Psoas muscle (tissue), 8 donors: Measurements from ENCODE around the gene P4HA1. TPM values are rescaled to one million over a fixed set of nuclear protein-coding genes. Genes with fewer than 3 reads are reported as not detected.
"Not testable (repeated sequence)": the region's sequence is repeated elsewhere in the genome, so short reads cannot be mapped to it uniquely, and the experiment has no call there.

Source experiments
- ATAC-seq, 4 donors: fragments of 200-7000 bp; cut with Tn5 transposase; one replicate each; pipeline ENCODE4 v1.9.1; 2020; ENCODE audit warnings: moderate library complexity in 3 of 4, mild to moderate bottlenecking in 2 of 4
- DNase-seq, 2 donors: peaks; one replicate each; pipeline ENCODE4 v3.0.0-alpha.2; 2020
- H3K27ac ChIP-seq: fragments of 200-600 bp; one replicate; pipeline ENCODE4 v1.8.0; 2022
- H3K27me3 ChIP-seq, 3 donors: fragments of 200-600 bp in 1 of 3; one replicate each; pipeline versions ENCODE4 v1.6.1 to v1.8.0; 2013 to 2022; ENCODE audit warnings: low read length in 2 of 3, mild to moderate bottlenecking in 2 of 3, moderate library complexity in 1 of 3; ENCODE audit not compliant: insufficient read depth in 3 of 3
- H3K36me3 ChIP-seq, 2 donors: fragments of 200-600 bp in 1 of 2; one replicate each; pipeline versions ENCODE4 v1.6.1 to v1.8.0; 2013 to 2022; ENCODE audit warnings: low read depth in 1 of 2, mild to moderate bottlenecking in 1 of 2, moderate library complexity in 1 of 2; ENCODE audit not compliant: insufficient read depth in 1 of 2
- H3K4me1 ChIP-seq: fragments of 200-600 bp; one replicate; pipeline ENCODE4 v1.8.0; 2022
- H3K4me3 ChIP-seq: fragments of 200-600 bp; one replicate; pipeline ENCODE4 v1.8.0; 2022; ENCODE audit warnings: mild to moderate bottlenecking
- H3K9me3 ChIP-seq: fragments of 200-600 bp; one replicate; pipeline ENCODE4 v1.8.0; 2022
- CTCF ChIP-seq: fragments of 200-600 bp; IDR thresholded peaks from one replicate; pipeline ENCODE4 v1.8.0; 2022; ENCODE audit warnings: antibody characterized with exemption
- WGBS, 3 donors: extraction: QIAGEN DNeasy Blood & Tissue Kit; methylation state at CpG; one replicate each; pipeline versions ENCODE4 v1.1.6 to v1.1.7; 2013; 5-methylcytosine and 5-hydroxymethylcytosine counted together
- intact Hi-C, 2 donors: fragments of 100-400 bp; cut with DNase I; formaldehyde crosslinking; loops; one replicate each; pipeline versions ENCODE4 v1.11.0 to v1.14.2; 2022
- polyA plus RNA-seq, 3 donors: library from polyadenylated mRNA; stranded (reverse); fragments of 200-250 nt; gene quantifications; one replicate each; pipeline ENCODE4 v1.2.3, GENCODE V29; 2013
- total RNA-seq, 4 donors: library from RNA; stranded (reverse); fragmentation: NEBNext Ultra II Directional in 2 of 4; extraction: Animal tissue kit (Norgen Biotek cat#: 25700) in 2 of 4; gene quantifications; one replicate each; pipeline versions ENCODE4 v1.2.1 to v1.2.4, GENCODE V29; 2021 to 2023
- donor health status: healthy with polysubstance abuse.
- donor health status: DM: no; HTN: no; CAD: no; lungs with moderate emphysema.
- donor health status: Bipolar disorder and iron deficiency.
- donor health status: healthy.
- donor health status: DM: yes; HTN: yes; CAD: no.
- donor health status: DM: no; HTN: no; CAD: no.
- donor health status: DM: no; HTN: no; CAD: no.
- donor health status: DM: yes; HTN: yes; CAD: no.

P4HA1 gene
- total and polyA plus RNA-seq, 7 donors: 6.2 to 262 (median 73.2) TPM

- ATAC-seq (peak in 3 of 4 donors; percentile 22 to 27 (median 26)), DNase-seq (no peak)
- Histone ChIP-seq H3K4me3 (peak overlapping the region; percentile 1), H3K27ac (peak overlapping the region; percentile 95), H3K27me3 (no peaks in the 10 kb centered on the region), H3K4me1 (peaks cover 39% of the 10 kb centered on the region), H3K36me3 (peaks cover 0 to 6% of the 10 kb centered on the region in 2 donors), H3K9me3 (no peaks in the 10 kb centered on the region)
- intact Hi-C loops: no loop called here
- no peak for TF ChIP-seq CTCF
- WGBS, 3 donors: 25 to 53% (median 46%) methylated on average over 1 of the region's 1 CpG
Measured at GRCh38 chr10:73113551-73113950, 16.9 kb upstream of the P4HA1 start.

- intact Hi-C loops, H3K36me3 ChIP-seq, H3K9me3 ChIP-seq, DNase-seq, H3K27me3 ChIP-seq, H3K4me3 ChIP-seq, ATAC-seq: not testable (repeated sequence)
- WGBS, 3 donors: 96 to 97% (median 97%) methylated on average over 13 of the region's 13 CpGs
- H3K4me1 ChIP-seq: peaks cover 26% of the 10 kb centered on the region
- H3K27ac ChIP-seq: peak overlapping the region; percentile 95
Measured at GRCh38 chr10:73112032-73112431, 15.4 kb upstream of the P4HA1 start.

GRCh38 chr10:73110345-73110849, 13.7 kb upstream of the P4HA1 start, which contains the start of gene NUDT13:
TSS of gene NUDT13 (plus strand) at chr10:73110455. CDS start at chr10:73114366, 3,911 bp downstream.
- H3K9me3 ChIP-seq: no peaks in the 10 kb centered on the region
- intact Hi-C loops: loop anchor here in 1 of 2 donors (2.0 kb wide), 1 partner anchor 14 kb away; the partner anchor contains the start of gene P4HA1
- peaks cover 0 to 6% of the 10 kb centered on the region in 2 donors for H3K36me3 ChIP-seq
- TF ChIP-seq CTCF: no peak
- no peaks in the 10 kb centered on the region for H3K27me3 ChIP-seq
- DNase-seq: peak; percentile 55 to 69
- 0 to 3% (median 1%) methylated on average over 5 of the region's 5 CpGs for WGBS, 3 donors
- H3K4me3 ChIP-seq: peak within 1 kb of the TSS; percentile 74
- peak within 1 kb of the TSS; percentile 95 for H3K27ac ChIP-seq
- peaks cover 26% of the 10 kb centered on the region for H3K4me1 ChIP-seq
- ATAC-seq: peak; percentile 75 to 85 (median 85)

- H3K36me3 ChIP-seq: not testable (repeated sequence)
Measured at GRCh38 chr10:73109248-73109652, 12.6 kb upstream of the P4HA1 start.

GRCh38 chr10:73106301-73106700, 9.6 kb upstream of the P4HA1 start:
- WGBS, 3 donors: 91 to 92% (median 91%) methylated on average over 3 of the region's 3 CpGs
- peaks cover 0 to 6% of the 10 kb centered on the region in 2 donors for H3K36me3 ChIP-seq
- TF ChIP-seq CTCF: no peak
- H3K4me3 ChIP-seq: no peak overlapping the region
- no peaks in the 10 kb centered on the region for H3K9me3 ChIP-seq
- H3K27ac ChIP-seq: no peak overlapping the region
- H3K27me3 ChIP-seq: no peaks in the 10 kb centered on the region
- ATAC-seq (no peak), DNase-seq (no peak)
- H3K4me1 ChIP-seq: peaks cover 9% of the 10 kb centered on the region
- intact Hi-C loops: loop anchor here in 1 of 2 donors (5.0 kb wide), 1 partner anchor 771 kb away; no protein-coding TSS in a partner anchor

More at GRCh38 chr10:73109248-73109652, 12.6 kb upstream of the P4HA1 start:
- H3K27ac ChIP-seq, DNase-seq, ATAC-seq, H3K27me3 ChIP-seq, H3K9me3 ChIP-seq, H3K4me3 ChIP-seq: not testable (repeated sequence)
- peaks cover 26% of the 10 kb centered on the region for H3K4me1 ChIP-seq
- WGBS, 3 donors: 84 to 99% (median 96%) methylated on average over 4 of the region's 4 CpGs
- intact Hi-C loops: loop anchor here in 1 of 2 donors (5.0 kb wide), 1 partner anchor 768 kb away; no protein-coding TSS in a partner anchor
